Muscle of leg (tissue), 11 donors: Measurements from ENCODE around the gene CPLANE2. TPM values are rescaled to one million over a fixed set of nuclear protein-coding genes. Genes with fewer than 3 reads are reported as not detected.

Experiments used
- DNase-seq: peaks from one replicate; pipeline ENCODE4 v3.0.0; 2013
- H3K27ac ChIP-seq: one replicate; pipeline ENCODE4 v1.5.1; 2013; ENCODE audit warnings: mild to moderate bottlenecking, low read length, control low read depth
- H3K27me3 ChIP-seq: one replicate; pipeline ENCODE4 v1.6.1; 2013; ENCODE audit warnings: low read length; ENCODE audit not compliant: control insufficient read depth, insufficient read depth
- H3K36me3 ChIP-seq: one replicate; pipeline ENCODE4 v1.6.1; 2013; ENCODE audit warnings: low read length; ENCODE audit not compliant: control insufficient read depth, insufficient read depth
- H3K4me1 ChIP-seq: one replicate; pipeline ENCODE4 v1.6.1; 2013; ENCODE audit warnings: low read length; ENCODE audit not compliant: control insufficient read depth, insufficient read depth
- H3K4me3 ChIP-seq: one replicate; pipeline ENCODE4 v1.5.1; 2013; ENCODE audit warnings: low read length, control low read depth
- H3K9me3 ChIP-seq: replicated peaks from 2 replicates; pipeline ENCODE4 v1.6.1; 2013; ENCODE audit warnings: low read depth, low read length; ENCODE audit not compliant: control insufficient read depth
- WGBS: methylation state at CpG from one replicate; pipeline ENCODE4 v1.1.5; 2013; ENCODE audit warnings: missing lambda C conversion rate; ENCODE audit not compliant: insufficient coverage; 5-methylcytosine and 5-hydroxymethylcytosine counted together
- polyA plus RNA-seq, 8 donors: library from polyadenylated mRNA; unstranded; fragments of 120-200 nt; gene quantifications; one replicate each; pipeline versions ENCODE4 v1.2.1 to v1.2.3, GENCODE V29; 2013; ENCODE audit warnings: inconsistent platforms in 1 of 8, low replicate concordance in 1 of 8; ENCODE audit not compliant: insufficient read length in 8 of 8, insufficient read depth in 1 of 8
- total RNA-seq: library from RNA; stranded (reverse); fragments of 120-200 nt; gene quantifications from one replicate; pipeline ENCODE4 v1.2.4, GENCODE V29; 2013

CPLANE2 gene
- total and polyA plus RNA-seq, 9 donors: 1.7 to 3.4 (median 2.8) TPM

- peaks cover 32% of the 10 kb centered on the region for H3K4me1 ChIP-seq
- H3K27me3 ChIP-seq: no peaks in the 10 kb centered on the region
- no peak overlapping the region for H3K4me3 ChIP-seq
- H3K27ac ChIP-seq: no peak overlapping the region
- no peak for DNase-seq
- H3K36me3 ChIP-seq: peaks cover 16% of the 10 kb centered on the region
- 69% methylated on average over 8 of the region's 8 CpGs for WGBS
- H3K9me3 ChIP-seq: no peaks in the 10 kb centered on the region
Measured at GRCh38 chr1:16243215-16243610, 6.2 kb upstream of the CPLANE2 start.

- H3K36me3 ChIP-seq: peaks cover 16% of the 10 kb centered on the region
- no peak overlapping the region for H3K27ac ChIP-seq
- WGBS: 80% methylated on average over 15 of the region's 17 CpGs
- H3K4me3 ChIP-seq: no peak overlapping the region
- no peak for DNase-seq
- no peaks in the 10 kb centered on the region for H3K27me3 ChIP-seq
- peaks cover 28% of the 10 kb centered on the region for H3K4me1 ChIP-seq
- no peaks in the 10 kb centered on the region for H3K9me3 ChIP-seq
Measured at GRCh38 chr1:16242556-16243214, 5.7 kb upstream of the CPLANE2 start.

GRCh38 chr1:16241221-16241708 is 4.3 kb upstream of the CPLANE2 start:
- 67% methylated on average over 8 of the region's 10 CpGs for WGBS
- no peak for DNase-seq
- no peak overlapping the region for H3K27ac ChIP-seq
- H3K27me3 ChIP-seq: no peaks in the 10 kb centered on the region
- H3K9me3 ChIP-seq: no peaks in the 10 kb centered on the region
- peaks cover 12% of the 10 kb centered on the region for H3K36me3 ChIP-seq
- H3K4me1 ChIP-seq: peaks cover 33% of the 10 kb centered on the region
- H3K4me3 ChIP-seq: no peak overlapping the region

- 100% methylated on average over 1 of the region's 2 CpGs for WGBS
- no peak overlapping the region for H3K4me3 ChIP-seq
- DNase-seq: no peak
- peaks cover 37% of the 10 kb centered on the region for H3K4me1 ChIP-seq
- H3K36me3 ChIP-seq: peaks cover 4% of the 10 kb centered on the region
- H3K9me3 ChIP-seq: no peaks in the 10 kb centered on the region
- H3K27ac ChIP-seq: no peak overlapping the region
- H3K27me3 ChIP-seq: no peaks in the 10 kb centered on the region
Measured at GRCh38 chr1:16239972-16240491, 3.0 kb upstream of the CPLANE2 start.

GRCh38 chr1:16237343-16237830 is 404 bp upstream of the CPLANE2 start:
- Histone ChIP-seq H3K4me3 (peak overlapping the region; percentile 71), H3K36me3 (no peaks in the 10 kb centered on the region), H3K27me3 (no peaks in the 10 kb centered on the region), H3K4me1 (peaks cover 29% of the 10 kb centered on the region), H3K9me3 (no peaks in the 10 kb centered on the region), H3K27ac (peak overlapping the region; percentile 78)
- DNase-seq: peak; percentile 45
- WGBS: 13% methylated on average over 3 of the region's 6 CpGs

GRCh38 chr1:16235944-16236510 is 956 bp downstream of the CPLANE2 start:
- Histone ChIP-seq H3K9me3 (no peaks in the 10 kb centered on the region), H3K36me3 (no peaks in the 10 kb centered on the region), H3K4me3 (peak overlapping the region; percentile 71), H3K27ac (peak overlapping the region; percentile 82), H3K4me1 (peaks cover 29% of the 10 kb centered on the region), H3K27me3 (no peaks in the 10 kb centered on the region)
- peak; percentile 45 for DNase-seq
- 37% methylated on average over 4 of the region's 6 CpGs for WGBS

- Histone ChIP-seq H3K27me3 (no peaks in the 10 kb centered on the region), H3K9me3 (no peaks in the 10 kb centered on the region), H3K27ac (no peak overlapping the region), H3K36me3 (no peaks in the 10 kb centered on the region), H3K4me3 (no peak overlapping the region), H3K4me1 (peaks cover 28% of the 10 kb centered on the region)
- DNase-seq: no peak
- no CpG with 5 or more reads among the region's 2 CpGs for WGBS
Measured at GRCh38 chr1:16235347-16235746, 1.6 kb downstream of the CPLANE2 start.

- Histone ChIP-seq H3K4me3 (no peak overlapping the region), H3K9me3 (no peaks in the 10 kb centered on the region), H3K36me3 (no peaks in the 10 kb centered on the region), H3K4me1 (peaks cover 24% of the 10 kb centered on the region), H3K27ac (no peak overlapping the region), H3K27me3 (peaks cover 16% of the 10 kb centered on the region)
- no peak for DNase-seq
- WGBS: 98% methylated on average over 8 of the region's 8 CpGs
Measured at GRCh38 chr1:16233431-16233830, 3.6 kb downstream of the CPLANE2 start.

- no peak overlapping the region for H3K4me3 ChIP-seq
- WGBS: 100% methylated on average over 3 of the region's 5 CpGs
- DNase-seq: no peak
Measured at GRCh38 chr1:16232316-16232710, 4.7 kb downstream of the CPLANE2 start.

More at GRCh38 chr1:16232316-16232710, 4.7 kb downstream of the CPLANE2 start:
- no peaks in the 10 kb centered on the region for H3K36me3 ChIP-seq
- H3K27me3 ChIP-seq: peaks cover 27% of the 10 kb centered on the region
- no peaks in the 10 kb centered on the region for H3K9me3 ChIP-seq
- peaks cover 28% of the 10 kb centered on the region for H3K4me1 ChIP-seq
- no peak overlapping the region for H3K27ac ChIP-seq
